ENCODE measurements around the gene AP1AR. TPM values are rescaled to one million over a fixed set of nuclear protein-coding genes. Genes with fewer than 3 reads are reported as not detected.
"Not testable (repeated sequence)": the region's sequence is repeated elsewhere in the genome, so short reads cannot be mapped to it uniquely, and the experiment has no call there.

Gene AP1AR
- total RNA-seq, 1 donor from 2014 or later: 40.2 TPM

GRCh38 chr4:112279025-112279881 is 47.7 kb downstream of the AP1AR start:
- no peak for DNase-seq (ENCODE audit: low spot score)

- no peak for DNase-seq (ENCODE audit: low spot score)
These were observed 48.3 kb downstream of the AP1AR start for GRCh38 chr4:112279882-112280315.

GRCh38 chr4:112280386-112281056 is 48.9 kb downstream of the AP1AR start:
- DNase-seq (ENCODE audit: low spot score): no peak

- DNase-seq (ENCODE audit: low spot score): not testable (repeated sequence)
These were observed 50.4 kb downstream of the AP1AR start for GRCh38 chr4:112281895-112282398.

- DNase-seq (ENCODE audit: low spot score): no peak
These were observed 51.5 kb downstream of the AP1AR start for GRCh38 chr4:112282860-112283667.

GRCh38 chr4:112284166-112284565 is 52.6 kb downstream of the AP1AR start:
- DNase-seq (ENCODE audit: low spot score): no peak

GRCh38 chr4:112284662-112285411 is 53.2 kb downstream of the AP1AR start:
- DNase-seq (ENCODE audit: low spot score): peak; percentile 61

GRCh38 chr4:112287258-112287989 is 55.8 kb downstream of the AP1AR start:
- DNase-seq (ENCODE audit: low spot score): no peak

GRCh38 chr4:112288455-112288854 is 56.9 kb downstream of the AP1AR start:
- no peak for DNase-seq (ENCODE audit: low spot score)

- DNase-seq (ENCODE audit: low spot score): no peak
These were observed 58.0 kb downstream of the AP1AR start for GRCh38 chr4:112289407-112290253.

GRCh38 chr4:112290341-112290740 is 58.8 kb downstream of the AP1AR start:
- no peak for DNase-seq (ENCODE audit: low spot score)

GRCh38 chr4:112296949-112297880 is 65.6 kb downstream of the AP1AR start, which contains the start of gene ALPK1:
Gene ALPK1 (plus strand): TSS chr4:112297369.
- peak; percentile 97 for DNase-seq (ENCODE audit: low spot score)

GRCh38 chr4:112299721-112300120 is 68.1 kb downstream of the AP1AR start:
- no peak for DNase-seq (ENCODE audit: low spot score)

GRCh38 chr4:112302320-112303274 is 71.0 kb downstream of the AP1AR start:
- DNase-seq (ENCODE audit: low spot score): no peak

- not testable (repeated sequence) for DNase-seq (ENCODE audit: low spot score)
These were observed 73.9 kb downstream of the AP1AR start for GRCh38 chr4:112305477-112305876.

- DNase-seq (ENCODE audit: low spot score): peak; percentile 40
These were observed 77.7 kb downstream of the AP1AR start for GRCh38 chr4:112309263-112309791.

- no peak for DNase-seq (ENCODE audit: low spot score)
These were observed 79.9 kb downstream of the AP1AR start for GRCh38 chr4:112311516-112311915.

Data from umbilical cord (tissue), 2 donors.